Uterus (tissue), 4 donors: ENCODE data around the gene RUNDC3A. TPM values are rescaled to one million over a fixed set of nuclear protein-coding genes. Genes with fewer than 3 reads are reported as not detected.

Experiments used
- DNase-seq, 2 donors: peaks; one replicate each; pipeline ENCODE4 v3.0.0-alpha.2; 2019 to 2020
- H3K27ac ChIP-seq, 2 donors: fragments of 200-600 bp; sonication (generic); 1 replicate in 1 of 2; 2 replicates in 1 of 2; pipeline ENCODE4 v1.5.1; 2016 to 2018
- H3K27me3 ChIP-seq, 2 donors: fragments of 200-600 bp; sonication (generic); one replicate each; pipeline ENCODE4 v1.5.1; 2018 to 2019; ENCODE audit warnings: control low read depth in 1 of 2
- H3K36me3 ChIP-seq, 2 donors: fragments of 200-600 bp; sonication (generic); one replicate each; pipeline ENCODE4 v1.5.1; 2019; ENCODE audit warnings: control low read depth in 1 of 2
- H3K4me1 ChIP-seq, 2 donors: fragments of 200-600 bp; sonication (generic); one replicate each; pipeline ENCODE4 v1.5.1; 2018 to 2019; ENCODE audit warnings: control low read depth in 1 of 2
- H3K4me3 ChIP-seq, 2 donors: fragments of 200-600 bp; sonication (generic); 1 replicate in 1 of 2; 2 replicates in 1 of 2; pipeline ENCODE4 v1.5.1; 2018 to 2019; ENCODE audit warnings: mild to moderate bottlenecking in 1 of 2
- H3K9me3 ChIP-seq, 2 donors: fragments of 200-600 bp; sonication (generic); one replicate each; pipeline ENCODE4 v1.5.1; 2019; ENCODE audit warnings: control low read depth in 1 of 2
- CTCF ChIP-seq, 4 experiments: fragments of 200-600 bp in 2 of 4; fragments of 450-650 bp in 2 of 4; sonication (generic) in 2 of 4; IDR thresholded peaks; one replicate each; pipeline ENCODE4 v1.5.1; 2016 to 2019; ENCODE audit warnings: antibody characterized with exemption in 4 of 4, mild to moderate bottlenecking in 2 of 4, moderate library complexity in 1 of 4
- POLR2A ChIP-seq, 2 donors: fragments of 450-650 bp; IDR thresholded peaks; one replicate each; pipeline ENCODE4 v1.6.1; 2016; ENCODE audit warnings: antibody characterized with exemption in 2 of 2, mild to moderate bottlenecking in 1 of 2, moderate library complexity in 1 of 2
- intact Hi-C: fragments of 100-400 bp; cut with DNase I; formaldehyde crosslinking; loops from one replicate; pipeline ENCODE4 v1.15.1; 2023; ENCODE audit warnings: low total_unique reads
- total RNA-seq, 4 donors: library from RNA; depleted of rRNA in 3 of 4; stranded (reverse); fragments of >200 nt in 3 of 4; gene quantifications; one replicate each; pipeline versions ENCODE4 v1.1.0 to v1.2.4, GENCODE V29; 2014 to 2023
- donor health status: DM: yes; HTN: yes; CAD: no.

RUNDC3A gene
- total RNA-seq, 4 donors from 2014 or later, result 0.69 TPM; not detected in 3

GRCh38 chr17:44310609-44311376 lies 2.4 kb downstream of the RUNDC3A start:
- TF ChIP-seq POLR2A (IDR thresholded peaks at IDR 0.05) (no peak), CTCF (IDR thresholded peaks at IDR 0.05) (no peak)
- no peaks in the 10 kb centered on the region for H3K36me3 ChIP-seq
- DNase-seq, result no peak
- H3K27ac ChIP-seq, result no peak overlapping the region
- peaks cover 0 to 20% of the 10 kb centered on the region in 2 donors for H3K4me1 ChIP-seq
- H3K27me3 ChIP-seq, result peaks cover 4 to 12% of the 10 kb centered on the region in 2 donors
- H3K9me3 ChIP-seq, result no peaks in the 10 kb centered on the region
- H3K4me3 ChIP-seq, result no peak overlapping the region
- intact Hi-C loops, result no loop called here

- H3K4me1 ChIP-seq, result peaks cover 0 to 20% of the 10 kb centered on the region in 2 donors
- TF ChIP-seq POLR2A (IDR thresholded peaks at IDR 0.05), result no peak
- TF ChIP-seq CTCF (IDR thresholded peaks at IDR 0.05), result no peak
- H3K4me3 ChIP-seq, result no peak overlapping the region
- DNase-seq, result no peak
- H3K27ac ChIP-seq, result no peak overlapping the region
- no peaks in the 10 kb centered on the region for H3K9me3 ChIP-seq
- intact Hi-C loops, result no loop called here
- no peaks in the 10 kb centered on the region for H3K36me3 ChIP-seq
- peaks cover 13 to 17% of the 10 kb centered on the region in 2 donors for H3K27me3 ChIP-seq
Measured at GRCh38 chr17:44311562-44312181, 3.3 kb downstream of the RUNDC3A start.

GRCh38 chr17:44312396-44313104 lies 4.1 kb downstream of the RUNDC3A start:
- Histone ChIP-seq H3K9me3 (no peaks in the 10 kb centered on the region), H3K27me3 (peaks cover 17 to 21% of the 10 kb centered on the region in 2 donors), H3K4me3 (no peak overlapping the region), H3K36me3 (no peaks in the 10 kb centered on the region), H3K4me1 (peaks cover 0 to 18% of the 10 kb centered on the region in 2 donors), H3K27ac (no peak overlapping the region)
- TF ChIP-seq CTCF (IDR thresholded peaks at IDR 0.05) (no peak), POLR2A (IDR thresholded peaks at IDR 0.05) (no peak)
- intact Hi-C loops, result no loop called here
- no peak for DNase-seq

- Histone ChIP-seq H3K4me1 (peaks cover 0 to 9% of the 10 kb centered on the region in 2 donors), H3K9me3 (no peaks in the 10 kb centered on the region), H3K36me3 (no peaks in the 10 kb centered on the region), H3K4me3 (no peak overlapping the region), H3K27ac (no peak overlapping the region), H3K27me3 (peaks cover 17 to 21% of the 10 kb centered on the region in 2 donors)
- no peak for TF ChIP-seq POLR2A (IDR thresholded peaks at IDR 0.05)
- TF ChIP-seq CTCF (IDR thresholded peaks at IDR 0.05), result no peak
- intact Hi-C loops, result no loop called here
- no peak for DNase-seq
Measured at GRCh38 chr17:44314031-44314430, 5.6 kb downstream of the RUNDC3A start.

- Histone ChIP-seq H3K4me3 (no peak overlapping the region), H3K4me1 (peaks cover 0 to 8% of the 10 kb centered on the region in 2 donors), H3K27ac (no peak overlapping the region), H3K9me3 (no peaks in the 10 kb centered on the region), H3K36me3 (no peaks in the 10 kb centered on the region), H3K27me3 (peaks cover 17 to 21% of the 10 kb centered on the region in 2 donors)
- TF ChIP-seq CTCF (IDR thresholded peaks at IDR 0.05), result no peak
- no peak for DNase-seq
- intact Hi-C loops, result no loop called here
Measured at GRCh38 chr17:44314524-44314868, 6.1 kb downstream of the RUNDC3A start.
